ENCODE results near the gene GRID2. TPM values are rescaled to one million over a fixed set of nuclear protein-coding genes. Genes with fewer than 3 reads are reported as not detected.

The GRID2 gene
- total RNA-seq, 1 donor from 2014 or later: not detected

GRCh38 chr4:92455329-92455839 lies 151.6 kb downstream of the GRID2 start:
- intact Hi-C loops (cut with micrococcal nuclease): no loop called here
- Histone ChIP-seq H3K27ac (replicated peaks) (no peak overlapping the region), H3K9me3 (replicated peaks) (no peaks in the 10 kb centered on the region), H3K4me1 (no peaks in the 10 kb centered on the region), H3K27me3 (ENCODE audit: low read depth) (no peaks in the 10 kb centered on the region), H3K36me3 (no peaks in the 10 kb centered on the region), H3K4me3 (no peak overlapping the region)
- DNase-seq: no peak
- no peak for TF ChIP-seq CTCF (IDR thresholded peaks at IDR 0.05; ENCODE audit: borderline replicate concordance)

GRCh38 chr4:92455951-92456350 lies 152.2 kb downstream of the GRID2 start:
- no peaks in the 10 kb centered on the region for H3K27me3 ChIP-seq (ENCODE audit: low read depth)
- intact Hi-C loops (cut with micrococcal nuclease): no loop called here
- no peaks in the 10 kb centered on the region for H3K4me1 ChIP-seq
- no peaks in the 10 kb centered on the region for H3K36me3 ChIP-seq
- no peaks in the 10 kb centered on the region for H3K9me3 ChIP-seq (replicated peaks)
- DNase-seq: no peak
- H3K27ac ChIP-seq (replicated peaks): no peak overlapping the region
- TF ChIP-seq CTCF (IDR thresholded peaks at IDR 0.05; ENCODE audit: borderline replicate concordance): no peak
- H3K4me3 ChIP-seq: no peak overlapping the region

- no peaks in the 10 kb centered on the region for H3K27me3 ChIP-seq (ENCODE audit: low read depth)
- H3K4me1 ChIP-seq: no peaks in the 10 kb centered on the region
- intact Hi-C loops (cut with micrococcal nuclease): no loop called here
- no peaks in the 10 kb centered on the region for H3K36me3 ChIP-seq
- no peak overlapping the region for H3K4me3 ChIP-seq
- H3K9me3 ChIP-seq (replicated peaks): no peaks in the 10 kb centered on the region
- TF ChIP-seq CTCF (IDR thresholded peaks at IDR 0.05; ENCODE audit: borderline replicate concordance): no peak
- no peak overlapping the region for H3K27ac ChIP-seq (replicated peaks)
- no peak for DNase-seq
Measured at GRCh38 chr4:92461732-92462131, 158.0 kb downstream of the GRID2 start.

- intact Hi-C loops (cut with micrococcal nuclease): no loop called here
- Histone ChIP-seq H3K27me3 (ENCODE audit: low read depth) (no peaks in the 10 kb centered on the region), H3K36me3 (no peaks in the 10 kb centered on the region), H3K27ac (replicated peaks) (no peak overlapping the region), H3K4me3 (no peak overlapping the region), H3K9me3 (replicated peaks) (peaks cover 3% of the 10 kb centered on the region), H3K4me1 (no peaks in the 10 kb centered on the region)
- TF ChIP-seq CTCF (IDR thresholded peaks at IDR 0.05; ENCODE audit: borderline replicate concordance): no peak
- no peak for DNase-seq
Measured at GRCh38 chr4:92477298-92477697, 173.5 kb downstream of the GRID2 start.

- no peak for TF ChIP-seq CTCF (IDR thresholded peaks at IDR 0.05; ENCODE audit: borderline replicate concordance)
- no peaks in the 10 kb centered on the region for H3K27me3 ChIP-seq (ENCODE audit: low read depth)
- no peak overlapping the region for H3K27ac ChIP-seq (replicated peaks)
- H3K9me3 ChIP-seq (replicated peaks): peaks cover 3% of the 10 kb centered on the region
- H3K36me3 ChIP-seq: no peaks in the 10 kb centered on the region
- no peak overlapping the region for H3K4me3 ChIP-seq
- no peak for DNase-seq
- H3K4me1 ChIP-seq: no peaks in the 10 kb centered on the region
- intact Hi-C loops (cut with micrococcal nuclease): no loop called here
Measured at GRCh38 chr4:92483341-92483740, 179.6 kb downstream of the GRID2 start.

Data from left ventricle myocardium inferior (tissue), 1 donor.